HepG2 (cell line): Measurements from ENCODE around the gene ZNF22. TPM values are rescaled to one million over a fixed set of nuclear protein-coding genes. Genes with fewer than 3 reads are reported as not detected.

ENCODE experiments used
- AKNA ChIP-seq: sonication (generic); formaldehyde crosslinking; IDR thresholded peaks from 2 replicates; pipeline ENCODE4 v1.4.0; 2020; ENCODE audit warnings: missing genetic modification reagents, borderline replicate concordance
- DDIT3 ChIP-seq: sonication (generic); formaldehyde crosslinking; IDR thresholded peaks from 2 replicates; pipeline ENCODE4 v1.4.0; 2020; ENCODE audit warnings: mild to moderate bottlenecking, missing genetic modification reagents
- FUBP1 ChIP-seq: sonication (generic); formaldehyde crosslinking; IDR thresholded peaks from 2 replicates; pipeline ENCODE4 v1.5.1; 2020; ENCODE audit warnings: missing genetic modification reagents, mild to moderate bottlenecking, borderline replicate concordance
- LRRFIP1 ChIP-seq: sonication (generic); formaldehyde crosslinking; conservative IDR thresholded peaks from 2 replicates; pipeline ENCODE4 v1.4.0; 2020; ENCODE audit warnings: missing genetic modification reagents
- MIER2 ChIP-seq: IDR thresholded peaks from 2 replicates; pipeline ENCODE4 v1.6.1; 2016; ENCODE audit warnings: missing biosample characterization, missing genetic modification reagents
- MIXL1 ChIP-seq: IDR thresholded peaks from 2 replicates; pipeline ENCODE4 v1.6.1; 2016
- NFATC3 ChIP-seq: sonication (generic); formaldehyde crosslinking; IDR thresholded peaks from 2 replicates; pipeline ENCODE4 v1.5.1; 2020; ENCODE audit warnings: mild to moderate bottlenecking, missing genetic modification reagents
- PPARG ChIP-seq: conservative IDR thresholded peaks from 2 replicates; pipeline ENCODE4 v1.6.1; 2016; ENCODE audit warnings: missing biosample characterization, missing genetic modification reagents
- RFX5 ChIP-seq: IDR thresholded peaks from 2 replicates; pipeline ENCODE4 v1.6.1; 2011; ENCODE audit warnings: low read depth, low read length, improper control_type of control experiment
- TGIF2 ChIP-seq: IDR thresholded peaks from 2 replicates; pipeline ENCODE4 v1.6.1; 2016; ENCODE audit warnings: control low read depth, missing compliant biosample characterization
- THAP8 ChIP-seq: sonication (generic); formaldehyde crosslinking; IDR thresholded peaks from 2 replicates; pipeline ENCODE4 v1.5.1; 2020; ENCODE audit warnings: missing genetic modification reagents, mild to moderate bottlenecking, borderline replicate concordance
- ZBTB20 ChIP-seq: sonication (generic); formaldehyde crosslinking; IDR thresholded peaks from 2 replicates; pipeline ENCODE4 v1.8.1; 2023; ENCODE audit warnings: missing genetic modification reagents, low read depth, mild to moderate bottlenecking, borderline replicate concordance
- ZFP37 ChIP-seq: sonication (generic); formaldehyde crosslinking; IDR thresholded peaks from 2 replicates; pipeline ENCODE4 v1.4.0; 2020; ENCODE audit warnings: missing genetic modification reagents, borderline replicate concordance
- ZNF256 ChIP-seq: sonication (generic); formaldehyde crosslinking; conservative IDR thresholded peaks from 2 replicates; pipeline ENCODE4 v1.4.0; 2020; ENCODE audit warnings: missing genetic modification reagents
- ZNF260 ChIP-seq: sonication (generic); formaldehyde crosslinking; IDR thresholded peaks from 2 replicates; pipeline ENCODE4 v1.4.0; 2020; ENCODE audit warnings: missing genetic modification reagents, low read depth, mild to moderate bottlenecking, borderline replicate concordance
- ZNF496 ChIP-seq: sonication (generic); formaldehyde crosslinking; IDR thresholded peaks from 2 replicates; pipeline ENCODE4 v1.8.1; 2023; ENCODE audit warnings: mild to moderate bottlenecking, moderate library complexity, missing genetic modification reagents; ENCODE audit not compliant: insufficient replicate concordance
- ZNF660 ChIP-seq: sonication (generic); formaldehyde crosslinking; IDR thresholded peaks from 2 replicates; pipeline ENCODE4 v1.5.1; 2020; ENCODE audit warnings: mild to moderate bottlenecking, low read depth, missing genetic modification reagents, borderline replicate concordance
- ZNF782 ChIP-seq: sonication (generic); formaldehyde crosslinking; IDR thresholded peaks from 2 replicates; pipeline ENCODE4 v1.4.0; 2020; ENCODE audit warnings: missing genetic modification reagents, mild to moderate bottlenecking, borderline replicate concordance
- ZSCAN22 ChIP-seq: sonication (generic); formaldehyde crosslinking; IDR thresholded peaks from 2 replicates; pipeline ENCODE4 v1.4.0; 2020; ENCODE audit warnings: mild to moderate bottlenecking, missing genetic modification reagents
- polyA plus RNA-seq, 8 experiments: library from polyadenylated mRNA; depleted of rRNA in 3 of 8; stranded (reverse) in 7 of 8; unstranded in 1 of 8; fragments of >200 nt; fragmentation: Illumina TruSeq in 4 of 8; extraction: Trizol in 4 of 8; gene quantifications; 2 replicates each; pipeline versions ENCODE4 v1.2.1 to v1.2.3, GENCODE V29; 2011 to 2016; ENCODE audit warnings: low read depth in 4 of 8, missing spikeins in 1 of 8, mixed read lengths in 1 of 8; ENCODE audit not compliant: insufficient read depth in 1 of 8
- total RNA-seq, 5 experiments: library from RNA; depleted of rRNA; stranded (reverse); fragments of >200 nt; fragmentation: Illumina TruSeq; extraction: Trizol; gene quantifications; 2 replicates each; pipeline ENCODE4 v1.2.3, GENCODE V29; 2016; ENCODE audit warnings: low read depth in 1 of 5

The ZNF22 gene
- total and polyA plus RNA-seq, 2 of the 13 experiments (the other 11 are each of a cell fraction or from before 2014, with no cell fraction given), result 0.40 to 1.3 TPM

GRCh38 chr10:44995914-44996669 is 4.6 kb upstream of the ZNF22 start (continued):
- TF ChIP-seq ZNF496 (CRISPR knock-in tag), result no peak
- peak; percentile 82; the same call in 1 of the 2 replicates for TF ChIP-seq MIXL1 (CRISPR knock-in tag)
- no peak for TF ChIP-seq DDIT3 (CRISPR knock-in tag)
- no peak for TF ChIP-seq ZNF256 (CRISPR knock-in tag)
- TF ChIP-seq ZFP37, result no peak; the same call in 1 of the 2 replicates
- TF ChIP-seq ZBTB20 (CRISPR knock-in tag), result no peak; the same call in 1 of the 2 replicates
- TF ChIP-seq ZNF660 (CRISPR knock-in tag), result no peak
- TF ChIP-seq AKNA, result no peak
- no peak for TF ChIP-seq THAP8 (CRISPR knock-in tag)
- no peak for TF ChIP-seq RFX5
- TF ChIP-seq PPARG, result peak; percentile 90
- no peak for TF ChIP-seq NFATC3 (CRISPR knock-in tag)
- no peak for TF ChIP-seq TGIF2 (CRISPR knock-in tag)
- TF ChIP-seq ZNF260 (CRISPR knock-in tag), result no peak
- no peak for TF ChIP-seq FUBP1 (CRISPR knock-in tag)
- no peak for TF ChIP-seq LRRFIP1 (CRISPR knock-in tag)
- TF ChIP-seq ZSCAN22 (CRISPR knock-in tag), result no peak
- TF ChIP-seq ZNF782 (CRISPR knock-in tag), result no peak; the same call in 1 of the 2 replicates
- TF ChIP-seq MIER2 (CRISPR knock-in tag), result peak; percentile 25; the same call in 1 of the 2 replicates
